Lower lobe of right lung (tissue), 2 donors: ENCODE data around the gene CHCHD5. TPM values are rescaled to one million over a fixed set of nuclear protein-coding genes. Genes with fewer than 3 reads are reported as not detected.
"Not testable (repeated sequence)": the region's sequence is repeated elsewhere in the genome, so short reads cannot be mapped to it uniquely, and the experiment has no call there.

Source experiments
- ATAC-seq, 2 donors: fragments of 200-7000 bp; cut with Tn5 transposase; one replicate each; pipeline ENCODE4 v1.9.1; 2020 to 2022; ENCODE audit warnings: mild to moderate bottlenecking in 2 of 2, moderate library complexity in 2 of 2
- DNase-seq: peaks from one replicate; pipeline ENCODE4 v3.0.0-alpha.2; 2020
- H3K27ac ChIP-seq: fragments of 200-600 bp; one replicate; pipeline ENCODE4 v1.8.0; 2022
- H3K27me3 ChIP-seq: fragments of 200-600 bp; one replicate; pipeline ENCODE4 v1.8.0; 2022; ENCODE audit warnings: low read depth
- H3K36me3 ChIP-seq: fragments of 200-600 bp; one replicate; pipeline ENCODE4 v1.8.0; 2022; ENCODE audit warnings: mild to moderate bottlenecking
- H3K4me1 ChIP-seq: fragments of 200-600 bp; one replicate; pipeline ENCODE4 v1.8.0; 2022
- H3K4me3 ChIP-seq: fragments of 200-600 bp; one replicate; pipeline ENCODE4 v1.8.0; 2022; ENCODE audit warnings: mild to moderate bottlenecking
- H3K9me3 ChIP-seq: fragments of 200-600 bp; one replicate; pipeline ENCODE4 v1.8.0; 2022
- CTCF ChIP-seq: fragments of 200-600 bp; IDR thresholded peaks from one replicate; pipeline ENCODE4 v1.8.0; 2022; ENCODE audit warnings: antibody characterized with exemption, mild to moderate bottlenecking
- intact Hi-C: fragments of 100-400 bp; cut with DNase I; formaldehyde crosslinking; loops from one replicate; pipeline ENCODE4 v1.11.0; 2022
- long read RNA-seq: library from polyadenylated mRNA; unstranded; transcript quantifications from one replicate; pipeline ENCODE4 v2.0.0, GENCODE V29; 2021
- total RNA-seq: library from RNA; stranded (reverse); fragmentation: NEBNext Ultra II Directional; extraction: Animal tissue kit (Norgen Biotek cat#: 25700); gene quantifications from one replicate; pipeline ENCODE4 v1.2.1, GENCODE V29; 2021
- donor health status: DM: no; HTN: yes; CAD: no; lungs with severe emphysema.

CHCHD5 gene
- total RNA-seq = 23.0 TPM
- long read RNA-seq, transcript CHCHD5-201 (4 exons, 691 nt) = major isoform, 8 of 13 reads
- long read RNA-seq, partial matches to known transcripts = 0 of 13 reads
- long read RNA-seq, other reads (novel, unspliced or antisense) = 4 of 13 reads

GRCh38 chr2:112584134-112584890 lies at the start of gene CHCHD5:
Gene CHCHD5 (plus strand): TSS chr2:112584609. CDS start chr2:112584648, 39 bp downstream.
- Histone ChIP-seq H3K4me3 (peak within 1 kb of the TSS; percentile 66), H3K36me3 (peaks cover 26% of the 10 kb centered on the region), H3K27me3 (no peaks in the 10 kb centered on the region), H3K9me3 (no peaks in the 10 kb centered on the region), H3K27ac (peak within 1 kb of the TSS; percentile 94), H3K4me1 (peaks cover 34% of the 10 kb centered on the region)
- intact Hi-C loops = no loop called here
- ATAC-seq = peak; percentile 93 to 96
- TF ChIP-seq CTCF = peak; percentile 43
- DNase-seq = peak; percentile 96

- no peak for TF ChIP-seq CTCF
- no peaks in the 10 kb centered on the region for H3K27me3 ChIP-seq
- intact Hi-C loops = no loop called here
- H3K4me1 ChIP-seq = no peaks in the 10 kb centered on the region
- no peak overlapping the region for H3K4me3 ChIP-seq
- ATAC-seq (no peak), DNase-seq (no peak)
- no peak overlapping the region for H3K27ac ChIP-seq
- H3K36me3 ChIP-seq = peaks cover 23% of the 10 kb centered on the region
- H3K9me3 ChIP-seq = no peaks in the 10 kb centered on the region
Observed at GRCh38 chr2:112534826-112535225, 49.6 kb upstream of the CHCHD5 start.

GRCh38 chr2:112536665-112537064 lies 47.7 kb upstream of the CHCHD5 start:
- H3K4me3 ChIP-seq, DNase-seq, H3K4me1 ChIP-seq, H3K27ac ChIP-seq, intact Hi-C loops, H3K27me3 ChIP-seq, ATAC-seq, H3K9me3 ChIP-seq, H3K36me3 ChIP-seq: not testable (repeated sequence)

GRCh38 chr2:112539306-112539705 lies 45.1 kb upstream of the CHCHD5 start:
- Histone ChIP-seq H3K27me3 (no peaks in the 10 kb centered on the region), H3K4me1 (peaks cover 21% of the 10 kb centered on the region), H3K4me3 (no peak overlapping the region), H3K9me3 (no peaks in the 10 kb centered on the region), H3K27ac (no peak overlapping the region), H3K36me3 (no peaks in the 10 kb centered on the region)
- ATAC-seq = no peak
- DNase-seq = no peak
- intact Hi-C loops = no loop called here
- TF ChIP-seq CTCF = no peak

- ATAC-seq = no peak
- Histone ChIP-seq H3K4me3 (peak overlapping the region; percentile 97), H3K27ac (peak overlapping the region; percentile 93), H3K36me3 (no peaks in the 10 kb centered on the region), H3K27me3 (no peaks in the 10 kb centered on the region), H3K9me3 (no peaks in the 10 kb centered on the region), H3K4me1 (peaks cover 22% of the 10 kb centered on the region)
- intact Hi-C loops = no loop called here
- TF ChIP-seq CTCF = no peak
- DNase-seq = no peak
Observed at GRCh38 chr2:112540906-112541305, 43.5 kb upstream of the CHCHD5 start.
